ENCODE results near the gene ACAP3.

DNA sequence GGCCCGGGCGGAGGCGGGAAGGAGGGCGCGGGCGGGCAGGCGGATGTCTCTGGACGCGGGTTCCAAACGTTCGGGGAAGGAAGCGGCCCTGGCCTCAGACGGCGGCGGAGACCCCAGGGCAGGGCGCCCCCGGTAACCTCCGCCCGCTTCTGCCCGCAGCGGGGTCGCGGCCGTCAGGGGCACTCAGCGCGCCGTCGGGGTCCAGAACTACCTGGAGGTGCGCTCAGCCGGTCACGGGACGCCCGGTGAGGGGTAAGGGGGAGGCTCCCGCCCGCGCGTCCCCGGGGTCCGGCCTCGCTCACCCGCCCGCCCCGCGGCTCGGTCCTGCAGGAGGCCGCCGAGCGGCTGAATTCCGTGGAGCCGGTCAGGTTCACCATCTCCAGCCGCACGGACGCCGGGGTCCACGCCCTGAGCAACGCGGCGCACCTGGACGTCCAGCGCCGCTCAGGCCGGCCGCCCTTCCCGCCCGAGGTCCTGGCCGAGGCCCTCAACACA lies 1.1 kb upstream of the ACAP3 start:
- TF ChIP-seq, protein P1, sequence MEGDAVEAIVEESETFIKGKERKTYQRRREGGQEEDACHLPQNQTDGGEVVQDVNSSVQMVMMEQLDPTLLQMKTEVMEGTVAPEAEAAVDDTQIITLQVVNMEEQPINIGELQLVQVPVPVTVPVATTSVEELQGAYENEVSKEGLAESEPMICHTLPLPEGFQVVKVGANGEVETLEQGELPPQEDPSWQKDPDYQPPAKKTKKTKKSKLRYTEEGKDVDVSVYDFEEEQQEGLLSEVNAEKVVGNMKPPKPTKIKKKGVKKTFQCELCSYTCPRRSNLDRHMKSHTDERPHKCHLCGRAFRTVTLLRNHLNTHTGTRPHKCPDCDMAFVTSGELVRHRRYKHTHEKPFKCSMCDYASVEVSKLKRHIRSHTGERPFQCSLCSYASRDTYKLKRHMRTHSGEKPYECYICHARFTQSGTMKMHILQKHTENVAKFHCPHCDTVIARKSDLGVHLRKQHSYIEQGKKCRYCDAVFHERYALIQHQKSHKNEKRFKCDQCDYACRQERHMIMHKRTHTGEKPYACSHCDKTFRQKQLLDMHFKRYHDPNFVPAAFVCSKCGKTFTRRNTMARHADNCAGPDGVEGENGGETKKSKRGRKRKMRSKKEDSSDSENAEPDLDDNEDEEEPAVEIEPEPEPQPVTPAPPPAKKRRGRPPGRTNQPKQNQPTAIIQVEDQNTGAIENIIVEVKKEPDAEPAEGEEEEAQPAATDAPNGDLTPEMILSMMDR (IDR thresholded peaks at IDR 0.05; ENCODE audit: low read depth, low read length, poor library complexity, severe bottlenecking): no peak
- TF ChIP-seq EZH2phosphoT487 (IDR thresholded peaks at IDR 0.05; ENCODE audit: borderline replicate concordance, low read length): no peak

Measured in DOHH2 (cell line).